ENCODE measurements around the gene RGL1. TPM values are rescaled to one million over a fixed set of nuclear protein-coding genes. Genes with fewer than 3 reads are reported as not detected.
A peak's percentile ranks its signal among the peaks of the same experiment; 100 is the strongest.

RGL1 gene
- total RNA-seq, 2 experiments from 2014 or later, result 2.6 TPM

GRCh38 chr1:183912265-183912886 lies 107.5 kb downstream of the RGL1 start:
- Mint-ChIP-seq H3K9me3 (no peaks in the 10 kb centered on the region), H3K27me3 (no peaks in the 10 kb centered on the region), H3K4me1 (peaks cover 17% of the 10 kb centered on the region), H3K27ac (no peak overlapping the region), H3K36me3 (ENCODE audit: low read depth) (peaks cover 2% of the 10 kb centered on the region), H3K4me3 (no peak overlapping the region)
- CTCF ChIA-PET, result interaction anchor here (0.6 to 1.4 kb wide), 2 partner anchors 19 to 249 kb away, joined by 3 to 4 read pairs; no protein-coding TSS in a partner anchor
- POLR2A ChIA-PET, result no interaction called here
- DNase-seq, result no peak

DNA sequence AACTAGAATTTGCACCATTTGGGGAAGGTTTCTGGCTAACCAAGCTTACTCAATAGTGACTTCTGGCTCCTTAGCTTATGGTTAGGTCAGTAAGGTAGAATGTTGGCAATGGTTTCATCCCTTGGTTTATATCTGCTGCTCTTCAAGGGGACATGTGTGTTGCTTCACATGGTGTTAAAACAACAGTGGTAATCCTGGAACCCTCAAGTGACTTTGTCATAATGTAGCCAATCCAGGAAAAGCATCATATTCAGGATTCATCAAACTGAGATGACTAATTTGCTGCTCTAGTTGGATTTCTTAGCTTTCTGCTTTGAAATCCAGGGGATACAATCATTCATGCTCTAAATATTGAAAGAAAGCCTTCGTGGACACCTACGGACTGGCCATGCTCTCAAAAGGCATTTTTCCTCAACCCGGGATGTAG lies 108.7 kb downstream of the RGL1 start:
- Mint-ChIP-seq H3K36me3 (ENCODE audit: low read depth) (peaks cover 2% of the 10 kb centered on the region), H3K9me3 (no peaks in the 10 kb centered on the region), H3K27me3 (no peaks in the 10 kb centered on the region), H3K27ac (no peak overlapping the region), H3K4me3 (no peak overlapping the region), H3K4me1 (peaks cover 17% of the 10 kb centered on the region)
- no peak for DNase-seq
- ChIA-PET POLR2A (no interaction called here), CTCF (interaction anchor here (0.6 to 3.4 kb wide), 4 partner anchors 11 to 1022 kb away, joined by 3 to 29 read pairs (median 4); partner anchors contain the start of gene APOBEC4)

DNA sequence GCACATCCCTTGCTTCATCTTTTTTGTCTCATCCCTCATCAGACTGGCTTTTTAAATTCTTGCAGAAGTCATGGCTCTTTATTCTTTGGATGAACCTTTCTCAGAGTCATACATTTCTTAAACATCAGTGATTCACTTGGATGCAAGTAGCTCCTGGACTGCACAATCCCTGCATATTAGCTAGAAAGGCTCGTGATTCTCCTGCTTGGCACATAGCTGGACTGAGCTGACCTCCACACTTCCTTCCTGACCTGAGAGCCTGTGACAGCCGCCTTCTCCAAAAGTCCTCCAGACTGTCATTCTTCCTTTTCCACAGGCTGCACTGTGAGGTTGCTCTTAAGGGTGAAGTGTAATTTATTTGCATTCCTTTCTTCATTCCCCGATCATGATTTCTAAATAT lies 109.4 kb downstream of the RGL1 start:
- DNase-seq, result no peak
- no peaks in the 10 kb centered on the region for H3K27me3 Mint-ChIP-seq
- H3K4me3 Mint-ChIP-seq, result no peak overlapping the region
- POLR2A ChIA-PET, result no interaction called here
- peaks cover 2% of the 10 kb centered on the region for H3K36me3 Mint-ChIP-seq (ENCODE audit: low read depth)
- no peaks in the 10 kb centered on the region for H3K9me3 Mint-ChIP-seq
- H3K4me1 Mint-ChIP-seq, result peaks cover 17% of the 10 kb centered on the region
- CTCF ChIA-PET, result interaction anchor here (0.6 to 3.4 kb wide), 3 partner anchors 12 to 259 kb away, joined by 3 to 29 read pairs (median 4); partner anchors contain the start of gene APOBEC4
- no peak overlapping the region for H3K27ac Mint-ChIP-seq

GRCh38 chr1:183914891-183915290 lies 110.0 kb downstream of the RGL1 start:
- Mint-ChIP-seq H3K9me3 (no peaks in the 10 kb centered on the region), H3K36me3 (ENCODE audit: low read depth) (peaks cover 2% of the 10 kb centered on the region), H3K4me1 (peaks cover 17% of the 10 kb centered on the region), H3K27ac (no peak overlapping the region), H3K27me3 (no peaks in the 10 kb centered on the region), H3K4me3 (no peak overlapping the region)
- no peak for DNase-seq
- ChIA-PET CTCF (interaction anchor here (1.2 to 3.4 kb wide), 6 partner anchors 15 to 260 kb away, joined by 3 to 29 read pairs (median 4); partner anchors contain the start of gene APOBEC4), POLR2A (no interaction called here)

GRCh38 chr1:183915625-183916510 lies 110.9 kb downstream of the RGL1 start:
- Mint-ChIP-seq H3K4me3 (no peak overlapping the region), H3K36me3 (ENCODE audit: low read depth) (peaks cover 2% of the 10 kb centered on the region), H3K27ac (no peak overlapping the region), H3K4me1 (peaks cover 17% of the 10 kb centered on the region), H3K9me3 (no peaks in the 10 kb centered on the region), H3K27me3 (no peaks in the 10 kb centered on the region)
- POLR2A ChIA-PET, result interaction anchor here (0.5 to 1.1 kb wide), 2 partner anchors 151 to 260 kb away, joined by 3 read pairs; no protein-coding TSS in a partner anchor
- DNase-seq, result peak; percentile 84
- CTCF ChIA-PET, result interaction anchor here (0.6 to 3.4 kb wide), 41 partner anchors 8 to 955 kb away, joined by 3 to 29 read pairs (median 3); partner anchors contain the start of gene APOBEC4

DNA sequence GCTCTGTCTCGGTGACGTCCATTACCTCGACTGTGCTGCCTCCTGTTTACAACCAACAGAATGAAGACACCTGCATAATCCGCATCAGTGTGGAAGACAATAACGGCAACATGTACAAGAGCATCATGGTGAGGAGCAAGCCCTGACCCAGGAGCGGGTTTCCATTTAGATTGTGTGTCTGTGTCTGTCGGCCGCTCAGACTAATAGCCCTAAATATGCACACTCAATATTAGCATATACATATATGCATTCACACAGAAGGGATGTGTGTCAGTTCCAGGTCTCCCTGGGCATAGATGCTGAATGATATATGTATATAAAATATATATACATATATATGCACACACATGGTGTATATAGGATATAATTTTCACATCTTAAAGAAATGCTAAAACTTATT lies 111.7 kb downstream of the RGL1 start:
- no peak for DNase-seq
- ChIA-PET CTCF (interaction anchor here (0.6 to 3.4 kb wide), 32 partner anchors 9 to 956 kb away, joined by 3 to 29 read pairs (median 4); partner anchors contain the start of gene APOBEC4), POLR2A (interaction anchor here (1.1 kb wide), 1 partner anchor 261 kb away, joined by 3 read pairs; no protein-coding TSS in a partner anchor)
- no peaks in the 10 kb centered on the region for H3K27me3 Mint-ChIP-seq
- H3K4me3 Mint-ChIP-seq, result no peak overlapping the region
- peaks cover 2% of the 10 kb centered on the region for H3K36me3 Mint-ChIP-seq (ENCODE audit: low read depth)
- H3K9me3 Mint-ChIP-seq, result no peaks in the 10 kb centered on the region
- H3K4me1 Mint-ChIP-seq, result peaks cover 13% of the 10 kb centered on the region
- H3K27ac Mint-ChIP-seq, result no peak overlapping the region

GRCh38 chr1:183918589-183918988 lies 113.7 kb downstream of the RGL1 start:
- Mint-ChIP-seq H3K27me3 (no peaks in the 10 kb centered on the region), H3K4me1 (peaks cover 12% of the 10 kb centered on the region), H3K4me3 (no peak overlapping the region), H3K27ac (no peak overlapping the region), H3K9me3 (no peaks in the 10 kb centered on the region), H3K36me3 (ENCODE audit: low read depth) (peaks cover 2% of the 10 kb centered on the region)
- no peak for DNase-seq
- ChIA-PET CTCF (interaction anchor here (1.4 kb wide), 1 partner anchor 12 kb away, joined by 3 read pairs; no protein-coding TSS in a partner anchor), POLR2A (no interaction called here)

DNA sequence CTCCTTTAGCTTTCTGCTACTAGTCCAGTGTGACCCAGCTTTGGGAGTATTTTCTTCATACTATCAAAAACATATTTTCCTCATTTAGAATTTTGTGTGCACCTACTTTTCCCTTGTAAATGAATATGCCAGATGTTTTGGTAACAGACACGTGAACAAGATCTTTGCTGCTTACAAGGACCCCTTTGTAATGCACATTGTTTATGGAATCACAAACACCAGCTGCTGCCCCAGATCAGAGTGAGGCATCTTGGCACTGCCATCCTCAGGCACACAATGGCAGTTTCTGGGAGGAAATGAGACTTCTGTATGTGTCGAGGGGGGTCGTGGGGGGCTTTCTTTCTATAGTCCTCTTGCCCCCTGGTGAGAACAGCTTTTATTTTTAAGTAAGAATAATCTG lies 115.7 kb downstream of the RGL1 start:
- no peak overlapping the region for H3K4me3 Mint-ChIP-seq
- ChIA-PET CTCF (interaction anchor here (0.9 to 1.9 kb wide), 3 partner anchors 11 to 266 kb away, joined by 4 to 5 read pairs (median 4); no protein-coding TSS in a partner anchor), POLR2A (no interaction called here)
- no peaks in the 10 kb centered on the region for H3K27me3 Mint-ChIP-seq
- H3K27ac Mint-ChIP-seq, result no peak overlapping the region
- H3K9me3 Mint-ChIP-seq, result no peaks in the 10 kb centered on the region
- no peak for DNase-seq
- H3K36me3 Mint-ChIP-seq (ENCODE audit: low read depth), result peaks cover 4% of the 10 kb centered on the region
- H3K4me1 Mint-ChIP-seq, result peaks cover 9% of the 10 kb centered on the region

DNA sequence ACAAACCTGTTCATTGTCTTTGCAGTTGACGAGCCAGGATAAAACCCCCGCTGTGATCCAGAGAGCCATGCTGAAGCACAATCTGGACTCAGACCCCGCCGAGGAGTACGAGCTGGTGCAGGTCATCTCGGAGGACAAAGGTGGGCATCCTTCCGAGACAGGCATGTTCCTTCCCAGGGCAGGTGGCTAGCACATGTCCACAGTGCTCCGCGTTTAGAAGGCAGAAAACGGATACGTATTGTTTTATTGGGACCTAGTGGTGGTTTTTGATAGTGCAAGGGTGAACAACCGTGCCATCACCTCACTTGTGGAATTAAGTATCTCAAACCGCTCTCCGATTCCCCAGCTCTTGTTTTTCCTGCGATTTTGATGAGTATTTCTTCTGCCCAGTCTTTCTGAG lies 117.3 kb downstream of the RGL1 start:
- Mint-ChIP-seq H3K27me3 (no peaks in the 10 kb centered on the region), H3K27ac (no peak overlapping the region), H3K4me3 (no peak overlapping the region), H3K9me3 (no peaks in the 10 kb centered on the region), H3K4me1 (no peaks in the 10 kb centered on the region), H3K36me3 (ENCODE audit: low read depth) (peaks cover 4% of the 10 kb centered on the region)
- DNase-seq, result no peak
- ChIA-PET POLR2A (no interaction called here), CTCF (interaction anchor here (0.8 to 2.0 kb wide), 2 partner anchors 13 to 21 kb away, joined by 3 to 4 read pairs; no protein-coding TSS in a partner anchor)

GRCh38 chr1:183925947-183926346 lies 121.0 kb downstream of the RGL1 start:
- Mint-ChIP-seq H3K4me3 (no peak overlapping the region), H3K36me3 (ENCODE audit: low read depth) (peaks cover 4% of the 10 kb centered on the region), H3K27ac (no peak overlapping the region), H3K27me3 (no peaks in the 10 kb centered on the region), H3K9me3 (no peaks in the 10 kb centered on the region), H3K4me1 (no peaks in the 10 kb centered on the region)
- ChIA-PET CTCF (interaction anchor here (0.5 kb wide), 1 partner anchor 79 kb away, joined by 3 read pairs; no protein-coding TSS in a partner anchor), POLR2A (no interaction called here)
- DNase-seq, result no peak

- ChIA-PET POLR2A (no interaction called here), CTCF (interaction anchor here (0.6 to 2.8 kb wide), 3 partner anchors 11 to 271 kb away, joined by 3 to 11 read pairs (median 3); no protein-coding TSS in a partner anchor)
- DNase-seq, result no peak
- peaks cover 4% of the 10 kb centered on the region for H3K36me3 Mint-ChIP-seq (ENCODE audit: low read depth)
- H3K4me1 Mint-ChIP-seq, result no peaks in the 10 kb centered on the region
- no peaks in the 10 kb centered on the region for H3K9me3 Mint-ChIP-seq
- H3K27me3 Mint-ChIP-seq, result no peaks in the 10 kb centered on the region
- no peak overlapping the region for H3K4me3 Mint-ChIP-seq
- no peak overlapping the region for H3K27ac Mint-ChIP-seq
Observed at GRCh38 chr1:183926983-183927382, 122.1 kb downstream of the RGL1 start.

GRCh38 chr1:183931646-183932271 lies 126.8 kb downstream of the RGL1 start:
- Mint-ChIP-seq H3K27me3 (peaks cover 2% of the 10 kb centered on the region), H3K4me3 (no peak overlapping the region), H3K36me3 (ENCODE audit: low read depth) (no peaks in the 10 kb centered on the region), H3K4me1 (peaks cover 2% of the 10 kb centered on the region), H3K9me3 (no peaks in the 10 kb centered on the region), H3K27ac (no peak overlapping the region)
- POLR2A ChIA-PET, result interaction anchor here (0.6 kb wide), 1 partner anchor 1386 kb away, joined by 3 read pairs; no protein-coding TSS in a partner anchor
- no peak for DNase-seq
- CTCF ChIA-PET, result interaction anchor here (0.7 to 1.8 kb wide), 3 partner anchors 11 to 287 kb away, joined by 3 to 8 read pairs (median 4); no protein-coding TSS in a partner anchor
